ENCODE results near the gene PRSS48.
A peak's percentile ranks its signal among the peaks of the same experiment; 100 is the strongest.
"Not testable (repeated sequence)": the region's sequence is repeated elsewhere in the genome, so short reads cannot be mapped to it uniquely, and the experiment has no call there.

Gene PRSS48

GRCh38 chr4:151318307-151319006 lies 41.5 kb downstream of the PRSS48 start:
- ATAC-seq (no peak), DNase-seq (no peak)

GRCh38 chr4:151319490-151319889 lies 42.5 kb downstream of the PRSS48 start:
- ATAC-seq = no peak
- DNase-seq = no peak

DNA sequence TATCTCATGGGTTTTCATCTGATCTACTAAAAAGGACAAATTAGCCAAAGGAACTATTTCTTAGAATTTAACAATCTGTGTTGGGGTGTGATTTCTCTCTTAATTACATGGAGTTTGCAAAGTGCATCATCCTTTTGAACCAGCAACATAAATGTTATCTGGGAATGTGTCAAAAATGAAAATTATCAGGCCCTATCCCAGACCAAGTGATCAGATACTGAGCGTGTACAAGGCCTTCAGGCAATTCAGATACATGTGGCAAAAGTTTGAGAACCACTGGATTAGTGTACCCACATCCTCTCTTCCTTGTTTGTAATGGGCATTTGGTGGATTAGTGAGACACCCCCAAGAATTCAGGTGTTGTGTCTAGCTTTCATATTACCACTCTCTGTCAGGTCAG lies 44.6 kb downstream of the PRSS48 start:
- ATAC-seq = no peak
- DNase-seq = no peak

DNA sequence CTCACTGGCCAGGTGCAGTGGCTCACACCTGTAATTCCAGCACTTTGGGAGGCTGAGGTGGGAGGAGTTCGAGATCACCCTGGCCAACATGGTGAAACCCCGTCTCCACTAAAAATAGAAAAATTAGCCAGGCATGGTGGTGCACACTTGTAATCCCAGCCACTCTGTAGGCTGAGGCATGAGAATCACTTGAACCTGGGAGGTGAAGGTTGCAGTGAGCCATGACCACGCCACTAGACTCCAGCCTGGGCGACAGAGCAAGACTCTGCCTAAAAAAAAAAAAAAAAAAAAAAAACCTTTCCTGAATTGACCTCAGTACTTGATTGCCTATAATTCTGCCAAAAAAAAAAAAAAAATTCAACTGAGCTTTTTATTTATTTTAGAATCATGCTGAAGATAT lies 45.2 kb downstream of the PRSS48 start:
- ATAC-seq = not testable (repeated sequence)

DNA sequence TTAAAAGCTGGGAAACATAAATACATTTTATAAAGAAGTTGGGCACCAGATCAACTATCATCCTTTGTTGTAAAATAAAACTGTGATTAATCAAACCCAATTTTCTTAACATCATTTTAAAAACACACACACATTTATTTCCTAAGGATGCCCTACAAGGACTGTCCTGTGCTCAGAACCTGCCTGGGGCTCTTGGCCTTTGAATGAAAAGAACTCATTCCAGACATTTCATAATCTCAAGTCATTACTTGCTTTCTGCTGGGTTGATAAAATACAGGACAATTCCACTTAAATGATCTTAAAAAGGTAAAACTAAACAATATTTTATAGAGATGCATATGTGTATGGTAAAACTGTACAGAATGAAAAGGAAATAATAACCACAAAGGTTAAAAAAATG lies 45.6 kb downstream of the PRSS48 start:
- no peak for DNase-seq

More for the DNA sequence above, 45.2 kb downstream of the PRSS48 start:
- DNase-seq = not testable (repeated sequence)

DNA sequence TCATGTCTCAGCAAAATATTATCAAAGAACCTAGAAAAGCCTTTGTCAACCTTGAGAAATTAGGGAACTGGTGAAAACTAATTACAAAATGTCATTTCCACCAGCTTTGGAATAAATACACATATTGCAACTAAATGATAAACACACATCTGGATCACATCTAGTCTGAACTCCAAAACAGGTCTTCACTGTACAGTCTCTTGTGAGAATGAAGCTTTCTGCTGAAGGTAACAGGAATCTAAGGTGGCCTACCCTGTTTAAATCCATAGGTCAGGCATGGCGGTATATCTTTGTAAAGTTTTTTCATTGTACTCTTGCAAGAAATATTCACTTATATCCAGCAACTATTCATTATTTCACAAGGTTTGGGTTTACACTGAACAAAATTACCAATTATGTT lies 46.7 kb downstream of the PRSS48 start:
- DNase-seq (no peak), ATAC-seq (no peak)

More for the DNA sequence above, 45.6 kb downstream of the PRSS48 start:
- ATAC-seq = no peak

DNA sequence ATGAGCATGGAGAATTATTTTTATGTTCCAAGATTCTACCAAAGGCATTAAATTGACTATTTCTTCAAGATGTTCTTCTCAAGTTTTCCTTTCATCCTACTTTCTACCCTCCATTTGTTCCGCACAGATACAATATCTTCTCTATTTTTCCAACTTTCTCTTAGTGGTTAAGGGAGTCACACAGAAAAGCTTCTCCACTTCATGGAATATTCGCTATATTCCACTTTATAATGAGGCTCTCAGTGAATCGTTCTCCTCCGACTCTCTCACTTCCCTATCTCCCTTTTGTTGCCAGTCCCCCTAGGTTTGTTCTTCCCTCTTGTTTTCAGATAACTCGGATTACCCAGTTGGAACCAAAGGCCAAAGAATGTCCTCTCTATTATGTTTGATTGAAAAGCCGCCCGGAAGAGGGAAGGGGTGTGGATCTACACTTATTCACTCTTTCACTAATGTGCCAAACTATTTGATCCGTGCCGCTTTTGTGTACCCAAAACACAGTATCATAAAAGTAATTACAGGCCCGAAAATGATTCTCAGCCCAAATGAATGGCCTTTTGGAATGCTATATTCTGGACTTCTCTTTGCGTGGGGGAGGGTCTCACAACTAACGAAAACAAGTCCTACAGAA lies 47.3 kb downstream of the PRSS48 start:
- DNase-seq (no peak), ATAC-seq (no peak)

GRCh38 chr4:151324752-151325110 lies 47.8 kb downstream of the PRSS48 start:
- DNase-seq (peak; percentile 50), ATAC-seq (peak; percentile 70)

DNA sequence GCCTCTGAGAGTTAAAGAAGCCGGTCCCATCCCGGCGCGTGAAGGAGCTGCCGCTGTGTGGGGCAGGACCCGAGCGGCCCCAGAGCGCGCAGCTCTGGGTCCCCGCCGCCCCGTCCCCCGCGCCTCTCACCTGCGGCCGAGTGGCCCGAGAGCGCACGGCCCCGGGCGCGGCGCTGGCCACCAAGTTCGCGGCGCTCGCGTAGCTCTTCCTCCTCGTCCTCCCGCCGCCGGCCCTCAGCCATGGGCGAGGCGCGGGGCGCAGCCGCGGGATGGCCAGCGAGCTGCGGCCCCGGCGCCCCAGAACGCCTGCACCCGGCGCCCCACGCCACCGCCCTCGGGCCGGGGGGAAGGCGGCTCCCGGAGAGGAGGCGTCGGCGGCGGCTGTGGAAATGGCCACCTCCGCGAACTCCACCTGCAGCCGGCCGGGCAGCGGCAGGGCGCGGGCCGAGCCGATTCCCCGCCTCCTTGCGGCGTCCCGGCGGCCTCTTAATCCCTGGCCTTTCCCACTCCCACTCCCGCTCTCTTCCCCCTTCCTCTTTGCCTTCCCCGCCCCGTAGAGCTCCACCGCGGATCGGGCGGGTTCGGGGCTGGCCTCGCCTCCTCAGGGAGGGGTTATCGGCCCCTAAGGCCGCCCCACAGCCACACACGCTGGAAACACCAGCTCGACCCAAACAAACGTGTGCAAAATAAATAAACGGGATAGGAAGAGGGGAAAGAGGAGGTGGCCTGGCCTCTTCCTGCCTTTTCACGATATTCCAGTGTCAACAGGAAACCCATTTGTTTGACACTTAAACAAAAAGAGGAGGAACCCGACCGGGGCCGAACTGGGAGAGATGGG lies 48.4 kb downstream of the PRSS48 start, which contains the start of gene SH3D19:
TSS of gene SH3D19 (minus strand) at position 495 of the 838 bp plus-strand sequence. CDS start at position 242, 253 bp downstream.
- ATAC-seq (peak; percentile 15), DNase-seq (peak; percentile 4)

DNA sequence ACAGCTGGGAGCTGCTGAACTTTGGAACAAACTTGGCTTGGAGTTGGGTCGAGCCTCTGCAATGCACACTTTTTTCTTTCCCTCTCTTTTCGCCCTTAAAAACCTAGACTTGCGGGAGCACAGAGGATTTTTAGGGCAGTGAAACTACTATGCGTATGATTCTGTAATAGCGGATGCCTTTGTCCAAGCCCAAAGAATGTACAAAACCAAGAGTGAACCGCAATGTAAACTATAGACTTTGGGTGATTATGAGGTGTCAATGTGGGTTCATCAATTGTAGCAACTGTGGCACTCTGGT lies 48.9 kb downstream of the PRSS48 start:
- DNase-seq = no peak
- no peak for ATAC-seq

GRCh38 chr4:151329217-151330007 lies 52.5 kb downstream of the PRSS48 start:
- DNase-seq (no peak), ATAC-seq (no peak)

DNA sequence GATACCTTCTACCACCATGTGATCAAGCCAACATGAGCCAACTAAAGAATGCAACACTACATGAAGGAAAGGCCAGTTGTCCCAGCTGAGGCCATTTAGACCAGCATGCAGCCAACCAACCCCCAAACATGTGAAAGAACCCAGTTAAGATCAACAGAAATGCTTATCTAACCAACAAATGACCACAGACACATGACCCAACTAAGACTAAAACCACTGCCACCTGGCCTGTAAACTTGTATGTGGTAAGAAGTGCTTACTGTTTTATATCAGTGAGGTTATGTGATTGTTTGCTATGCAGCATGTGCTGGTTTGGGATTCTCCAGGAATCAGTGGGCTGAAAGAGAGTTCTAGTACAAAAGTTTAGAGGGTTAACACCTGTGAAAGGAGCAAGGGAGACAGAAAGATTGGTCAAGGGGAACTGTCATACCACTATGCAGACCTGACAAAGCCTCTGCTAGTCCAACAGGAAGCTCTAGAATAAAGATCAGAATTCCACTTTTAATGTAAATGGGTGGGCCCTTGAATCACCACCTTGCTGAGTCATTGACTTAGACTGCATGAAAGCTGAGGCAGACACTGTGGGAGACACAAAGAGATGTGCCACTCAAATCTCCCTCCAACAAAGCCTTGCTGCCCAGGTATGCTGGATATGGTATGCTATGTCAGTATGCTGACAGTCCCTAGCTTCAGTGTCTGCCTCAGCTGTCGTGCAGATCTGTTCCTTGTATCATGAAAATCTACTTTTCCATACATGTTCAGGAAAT lies 54.5 kb downstream of the PRSS48 start:
- ATAC-seq (no peak), DNase-seq (no peak)

DNA sequence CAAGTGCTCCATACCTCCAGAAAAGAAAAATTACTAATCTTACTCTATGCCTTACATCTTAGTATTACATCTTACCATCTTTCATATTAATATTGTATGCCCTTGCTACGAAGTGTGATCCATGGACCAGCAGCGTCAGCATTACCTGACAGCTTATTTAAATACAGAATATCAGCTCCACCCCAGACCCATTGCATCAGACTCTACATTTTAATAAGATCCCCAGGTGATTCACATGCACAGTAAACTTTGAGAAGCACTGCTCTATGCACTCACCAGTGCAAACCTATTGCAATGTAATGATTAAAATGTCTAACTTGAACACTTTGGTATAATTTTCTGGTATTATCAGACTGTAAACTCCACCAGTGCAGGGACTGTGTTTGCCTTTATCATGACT lies 62.5 kb downstream of the PRSS48 start:
- no peak for ATAC-seq

DNA sequence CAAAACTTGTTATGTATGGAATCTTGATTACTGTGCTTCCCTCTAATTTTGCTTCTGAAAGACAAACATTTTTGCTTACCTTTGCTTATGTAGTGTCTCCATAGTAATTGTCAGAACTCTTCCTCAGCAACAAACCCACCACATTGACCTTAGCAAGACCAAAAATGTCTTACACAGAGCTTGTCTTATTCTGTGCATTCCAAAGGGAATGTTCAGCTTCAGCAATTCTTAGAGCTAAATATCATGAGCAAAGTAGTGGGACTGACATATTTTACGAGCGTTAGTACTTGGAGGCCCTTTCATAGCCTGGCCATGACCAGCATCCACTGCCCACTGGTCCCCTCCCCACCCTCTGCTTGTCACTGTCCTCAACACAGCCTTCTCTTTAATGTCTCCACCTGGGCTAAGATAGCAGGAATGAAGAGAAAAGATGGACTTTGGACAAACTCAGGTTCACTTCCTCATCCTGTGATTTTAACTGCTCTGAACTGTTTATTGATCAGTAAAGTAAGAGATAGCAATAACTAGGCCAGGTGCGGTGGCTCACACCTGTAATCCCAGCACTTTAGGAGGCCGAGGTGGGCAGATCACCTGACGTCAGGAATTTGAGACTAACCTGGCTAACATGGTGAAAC lies 63.9 kb downstream of the PRSS48 start:
- ATAC-seq (no peak), DNase-seq (no peak)

More for the DNA sequence above, 62.5 kb downstream of the PRSS48 start:
- DNase-seq = no peak
